Neural progenitor cell (in vitro differentiated cells): ENCODE results near the gene TRIM66. TPM values are rescaled to one million over a fixed set of nuclear protein-coding genes. Genes with fewer than 3 reads are reported as not detected.

Experiments used
- DNase-seq: peaks from one replicate; pipeline ENCODE4 v3.0.0-alpha.2; 2016; ENCODE audit warnings: low spot score
- H2AFZ ChIP-seq: fragments of 200-600 bp; sonication (generic); replicated peaks from 2 replicates; pipeline ENCODE4 v1.6.1; 2016; ENCODE audit warnings: antibody characterized with exemption
- H3F3A ChIP-seq: fragments of 200-600 bp; sonication (generic); 2 replicates; pipeline ENCODE4 v1.6.1; 2016; ENCODE audit warnings: antibody characterized with exemption, low read depth
- H3K27ac ChIP-seq: fragments of 200-600 bp; sonication (generic); 2 replicates; pipeline ENCODE4 v1.5.1; 2016; ENCODE audit warnings: mild to moderate bottlenecking
- H3K27me3 ChIP-seq: fragments of 200-600 bp; sonication (generic); 2 replicates; pipeline ENCODE4 v1.6.1; 2016; ENCODE audit warnings: mild to moderate bottlenecking, moderate library complexity
- H3K36me3 ChIP-seq: fragments of 200-600 bp; sonication (generic); 2 replicates; pipeline ENCODE4 v1.5.1; 2016
- H3K4me1 ChIP-seq: fragments of 200-600 bp; sonication (generic); 2 replicates; pipeline ENCODE4 v1.6.1; 2016; ENCODE audit warnings: mixed run types
- H3K4me2 ChIP-seq: fragments of 200-600 bp; sonication (generic); 2 replicates; pipeline ENCODE4 v1.6.1; 2016
- H3K4me3 ChIP-seq: fragments of 200-600 bp; sonication (generic); 2 replicates; pipeline ENCODE4 v1.5.1; 2016
- H3K79me2 ChIP-seq: fragments of 200-600 bp; sonication (generic); 2 replicates; pipeline ENCODE4 v1.6.1; 2016; ENCODE audit warnings: low read depth
- H3K9ac ChIP-seq: fragments of 200-600 bp; sonication (generic); 2 replicates; pipeline ENCODE4 v1.6.1; 2016
- H3K9me3 ChIP-seq: fragments of 200-600 bp; sonication (generic); 2 replicates; pipeline ENCODE4 v1.5.1; 2016; ENCODE audit warnings: low read depth
- H4K20me1 ChIP-seq: fragments of 200-600 bp; sonication (generic); 2 replicates; pipeline ENCODE4 v1.6.1; 2016; ENCODE audit warnings: low read depth
- H3K27ac Mint-ChIP-seq: 3 replicates; pipeline ENCODE4 v1.8.0; 2021; ENCODE audit warnings: mixed read lengths
- H3K27me3 Mint-ChIP-seq: 2 replicates; pipeline ENCODE4 v1.8.0; 2022; ENCODE audit warnings: low read depth, mild to moderate bottlenecking, inconsistent platforms, moderate library complexity, mixed read lengths; ENCODE audit not compliant: insufficient read depth
- H3K36me3 Mint-ChIP-seq: 3 replicates; pipeline ENCODE4 v1.8.0; 2021; ENCODE audit warnings: mixed read lengths
- H3K4me1 Mint-ChIP-seq: 3 replicates; pipeline ENCODE4 v1.8.0; 2021; ENCODE audit warnings: mixed read lengths
- H3K4me3 Mint-ChIP-seq: 3 replicates; pipeline ENCODE4 v1.8.0; 2021; ENCODE audit warnings: mild to moderate bottlenecking, moderate library complexity, mixed read lengths
- H3K9me3 Mint-ChIP-seq: 3 replicates; pipeline ENCODE4 v1.8.0; 2020; ENCODE audit warnings: mixed read lengths
- EZH2 ChIP-seq: fragments of 200-600 bp; sonication (generic); IDR thresholded peaks from 2 replicates; pipeline ENCODE4 v1.6.1; 2017; ENCODE audit warnings: antibody characterized with exemption, mild to moderate bottlenecking, moderate library complexity
- EZH2phosphoT487 ChIP-seq: fragments of 200-600 bp; sonication (generic); IDR thresholded peaks from 2 replicates; pipeline ENCODE4 v1.6.1; 2017; ENCODE audit warnings: antibody characterized with exemption
- total RNA-seq: library from RNA; depleted of rRNA; stranded (reverse); fragments of >200 nt; gene quantifications from 2 replicates; pipeline ENCODE4 v1.2.3, GENCODE V29; 2015; ENCODE audit warnings: low replicate concordance
- TF ChIP-seq, protein P1 (sequence below): fragments of 200-600 bp; sonication (generic); IDR thresholded peaks from 2 replicates; pipeline ENCODE4 v1.5.1; 2017; ENCODE audit warnings: antibody characterized with exemption, mild to moderate bottlenecking

The TRIM66 gene
- total RNA-seq, 1 donor from 2014 or later = 0.95 TPM

GRCh38 chr11:8720868-8721608, 38.6 kb upstream of the TRIM66 start:
- Mint-ChIP-seq H3K4me1 (peaks cover 74% of the 10 kb centered on the region), H3K36me3 (peaks cover 39% of the 10 kb centered on the region), H3K4me3 (peak overlapping the region; percentile 77), H3K9me3 (no peaks in the 10 kb centered on the region), H3K27me3 (peaks cover 7% of the 10 kb centered on the region), H3K27ac (peak overlapping the region; percentile 89)
- Histone ChIP-seq H3K79me2 (no peaks in the 10 kb centered on the region), H3K4me1 (peaks cover 53% of the 10 kb centered on the region), H4K20me1 (no peaks in the 10 kb centered on the region), H3K9me3 (no peaks in the 10 kb centered on the region), H3K36me3 (no peaks in the 10 kb centered on the region), H3F3A (peaks cover 30% of the 10 kb centered on the region), H3K4me3 (no peak overlapping the region), H2AFZ (no peak overlapping the region), H3K9ac (no peak overlapping the region), H3K27me3 (no peaks in the 10 kb centered on the region), H3K27ac (peak overlapping the region; percentile 47), H3K4me2 (peak overlapping the region; percentile 44)
- peak; percentile 33 for DNase-seq
- TF ChIP-seq EZH2 = no peak
- TF ChIP-seq EZH2phosphoT487 = no peak

GRCh38 chr11:8720352-8720751, 37.9 kb upstream of the TRIM66 start:
- Histone ChIP-seq H3K27ac (peak overlapping the region; percentile 47), H2AFZ (no peak overlapping the region), H3K9ac (no peak overlapping the region), H3K36me3 (no peaks in the 10 kb centered on the region), H3K4me2 (peak overlapping the region; percentile 44), H3K79me2 (no peaks in the 10 kb centered on the region), H4K20me1 (no peaks in the 10 kb centered on the region), H3F3A (peaks cover 30% of the 10 kb centered on the region), H3K4me1 (peaks cover 53% of the 10 kb centered on the region), H3K9me3 (no peaks in the 10 kb centered on the region), H3K27me3 (no peaks in the 10 kb centered on the region), H3K4me3 (no peak overlapping the region)
- peaks cover 74% of the 10 kb centered on the region for H3K4me1 Mint-ChIP-seq
- TF ChIP-seq EZH2phosphoT487 (no peak), EZH2 (no peak)
- TF ChIP-seq, protein P1, sequence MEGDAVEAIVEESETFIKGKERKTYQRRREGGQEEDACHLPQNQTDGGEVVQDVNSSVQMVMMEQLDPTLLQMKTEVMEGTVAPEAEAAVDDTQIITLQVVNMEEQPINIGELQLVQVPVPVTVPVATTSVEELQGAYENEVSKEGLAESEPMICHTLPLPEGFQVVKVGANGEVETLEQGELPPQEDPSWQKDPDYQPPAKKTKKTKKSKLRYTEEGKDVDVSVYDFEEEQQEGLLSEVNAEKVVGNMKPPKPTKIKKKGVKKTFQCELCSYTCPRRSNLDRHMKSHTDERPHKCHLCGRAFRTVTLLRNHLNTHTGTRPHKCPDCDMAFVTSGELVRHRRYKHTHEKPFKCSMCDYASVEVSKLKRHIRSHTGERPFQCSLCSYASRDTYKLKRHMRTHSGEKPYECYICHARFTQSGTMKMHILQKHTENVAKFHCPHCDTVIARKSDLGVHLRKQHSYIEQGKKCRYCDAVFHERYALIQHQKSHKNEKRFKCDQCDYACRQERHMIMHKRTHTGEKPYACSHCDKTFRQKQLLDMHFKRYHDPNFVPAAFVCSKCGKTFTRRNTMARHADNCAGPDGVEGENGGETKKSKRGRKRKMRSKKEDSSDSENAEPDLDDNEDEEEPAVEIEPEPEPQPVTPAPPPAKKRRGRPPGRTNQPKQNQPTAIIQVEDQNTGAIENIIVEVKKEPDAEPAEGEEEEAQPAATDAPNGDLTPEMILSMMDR = no peak
- no peak overlapping the region for H3K4me3 Mint-ChIP-seq
- peaks cover 41% of the 10 kb centered on the region for H3K36me3 Mint-ChIP-seq
- H3K27me3 Mint-ChIP-seq = peaks cover 8% of the 10 kb centered on the region
- DNase-seq = no peak
- no peaks in the 10 kb centered on the region for H3K9me3 Mint-ChIP-seq
- H3K27ac Mint-ChIP-seq = peak overlapping the region; percentile 89

- Mint-ChIP-seq H3K4me1 (peaks cover 73% of the 10 kb centered on the region), H3K36me3 (peaks cover 41% of the 10 kb centered on the region), H3K4me3 (no peak overlapping the region), H3K27ac (peak overlapping the region; percentile 46), H3K27me3 (peaks cover 8% of the 10 kb centered on the region), H3K9me3 (no peaks in the 10 kb centered on the region)
- no peak for TF ChIP-seq EZH2phosphoT487
- TF ChIP-seq, protein P1 = no peak
- no peak for TF ChIP-seq EZH2
- no peak overlapping the region for H3K4me2 ChIP-seq
- H3F3A ChIP-seq = peaks cover 30% of the 10 kb centered on the region
- H3K4me3 ChIP-seq = no peak overlapping the region
- H3K27me3 ChIP-seq = no peaks in the 10 kb centered on the region
- H3K36me3 ChIP-seq = no peaks in the 10 kb centered on the region
- H3K79me2 ChIP-seq = no peaks in the 10 kb centered on the region
- no peak overlapping the region for H3K27ac ChIP-seq
- DNase-seq = no peak
- H2AFZ ChIP-seq = no peak overlapping the region
- no peaks in the 10 kb centered on the region for H4K20me1 ChIP-seq
- H3K9ac ChIP-seq = no peak overlapping the region
- peaks cover 53% of the 10 kb centered on the region for H3K4me1 ChIP-seq
- H3K9me3 ChIP-seq = no peaks in the 10 kb centered on the region
These were observed 37.3 kb upstream of the TRIM66 start for GRCh38 chr11:8719721-8720120.

DNA sequence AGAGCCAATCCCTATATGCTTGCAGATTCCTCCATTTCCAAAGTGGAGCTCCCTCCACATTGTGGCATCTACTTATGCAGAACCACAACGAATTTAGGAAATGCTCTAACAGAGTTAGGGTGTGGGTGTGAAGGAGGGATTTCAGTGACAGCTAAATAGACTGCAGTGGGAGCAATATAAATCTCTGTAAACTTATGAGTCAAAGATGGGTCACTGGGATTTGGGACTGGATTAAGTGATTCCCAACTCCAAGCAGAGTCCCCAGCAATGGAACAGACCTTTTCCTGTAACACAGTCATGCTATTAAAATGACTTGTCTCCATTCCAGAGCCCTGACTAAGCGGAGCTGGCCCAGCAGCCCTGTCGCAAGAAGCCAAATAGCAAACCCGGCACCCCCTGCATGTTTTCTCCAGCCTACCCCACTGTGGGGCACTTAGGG, 36.8 kb upstream of the TRIM66 start:
- Mint-ChIP-seq H3K27ac (peak overlapping the region; percentile 83), H3K27me3 (peaks cover 8% of the 10 kb centered on the region), H3K4me1 (peaks cover 69% of the 10 kb centered on the region), H3K9me3 (no peaks in the 10 kb centered on the region), H3K36me3 (peaks cover 42% of the 10 kb centered on the region), H3K4me3 (no peak overlapping the region)
- peaks cover 27% of the 10 kb centered on the region for H3F3A ChIP-seq
- no peak overlapping the region for H3K9ac ChIP-seq
- H3K4me3 ChIP-seq = no peak overlapping the region
- no peaks in the 10 kb centered on the region for H3K9me3 ChIP-seq
- H3K79me2 ChIP-seq = no peaks in the 10 kb centered on the region
- H3K4me1 ChIP-seq = peaks cover 48% of the 10 kb centered on the region
- no peak overlapping the region for H2AFZ ChIP-seq
- H3K27ac ChIP-seq = no peak overlapping the region
- no peak for DNase-seq
- H3K36me3 ChIP-seq = no peaks in the 10 kb centered on the region
- H3K4me2 ChIP-seq = no peak overlapping the region
- no peaks in the 10 kb centered on the region for H3K27me3 ChIP-seq
- H4K20me1 ChIP-seq = no peaks in the 10 kb centered on the region
- TF ChIP-seq, protein P1 = no peak
- TF ChIP-seq EZH2 (no peak), EZH2phosphoT487 (no peak)
